AG09319 (cell line): ENCODE data around the gene DCTN2.
"Not testable (repeated sequence)": the region's sequence is repeated elsewhere in the genome, so short reads cannot be mapped to it uniquely, and the experiment has no call there.

Source experiments
- DNase-seq: peaks from one replicate; pipeline ENCODE4 v3.0.0-alpha.2; 2010; ENCODE audit warnings: low read depth; ENCODE audit errors: extremely low read depth
- CTCF ChIP-seq: IDR thresholded peaks from 2 replicates; pipeline ENCODE4 v1.5.1; 2011; ENCODE audit warnings: low read depth, mild to moderate bottlenecking, inconsistent platforms, low read length, moderate library complexity

The DCTN2 gene

GRCh38 chr12:57518920-57519795 lies 27.8 kb downstream of the DCTN2 start:
- TF ChIP-seq CTCF, result no peak
- no peak for DNase-seq

- no peak for DNase-seq
- TF ChIP-seq CTCF, result no peak
Observed at GRCh38 chr12:57518176-57518919, 28.6 kb downstream of the DCTN2 start.

GRCh38 chr12:57517718-57518117 lies 29.3 kb downstream of the DCTN2 start:
- not testable (repeated sequence) for DNase-seq

GRCh38 chr12:57517187-57517586 lies 29.8 kb downstream of the DCTN2 start:
- DNase-seq, result no peak

GRCh38 chr12:57516617-57517153 lies 30.3 kb downstream of the DCTN2 start:
- DNase-seq, result no peak
- TF ChIP-seq CTCF, result no peak

More at GRCh38 chr12:57517187-57517586, 29.8 kb downstream of the DCTN2 start:
- TF ChIP-seq CTCF, result no peak

- TF ChIP-seq CTCF, result no peak
- DNase-seq, result no peak
Observed at GRCh38 chr12:57515934-57516541, 31.0 kb downstream of the DCTN2 start.

GRCh38 chr12:57515408-57515933 lies 31.5 kb downstream of the DCTN2 start:
- no peak for TF ChIP-seq CTCF

More at GRCh38 chr12:57515408-57515933, 31.5 kb downstream of the DCTN2 start:
- DNase-seq, result no peak
